ACC112 (cell line): Measurements from ENCODE around the gene ESAM.

Experiments
- H2AFZ ChIP-seq: fragments of 200-600 bp; sonication (generic); one replicate; pipeline ENCODE4 v1.6.0; 2017; ENCODE audit warnings: antibody characterized with exemption, low read length; ENCODE audit not compliant: unreplicated experiment
- H3K27ac ChIP-seq: fragments of 200-600 bp; sonication (generic); 2 replicates; pipeline ENCODE4 v1.5.1; 2014; ENCODE audit warnings: low read depth, mild to moderate bottlenecking, antibody characterized with exemption, low read length, moderate library complexity
- H3K27me3 ChIP-seq: fragments of 200-600 bp; sonication (generic); 2 replicates; pipeline ENCODE4 v1.6.1; 2014; ENCODE audit warnings: mild to moderate bottlenecking, antibody characterized with exemption, low read length, moderate library complexity, mixed read lengths; ENCODE audit not compliant: insufficient read depth
- H3K36me3 ChIP-seq: fragments of 200-600 bp; sonication (generic); 2 replicates; pipeline ENCODE4 v1.6.1; 2016; ENCODE audit warnings: mild to moderate bottlenecking, antibody characterized with exemption, low read length, moderate library complexity, mixed read lengths; ENCODE audit not compliant: insufficient read depth
- H3K4me1 ChIP-seq: fragments of 200-600 bp; sonication (generic); one replicate; pipeline ENCODE4 v1.6.1; 2016; ENCODE audit warnings: low read length, mixed read lengths; ENCODE audit not compliant: insufficient read depth, unreplicated experiment, control insufficient read depth
- H3K4me3 ChIP-seq: fragments of 200-600 bp; sonication (generic); 2 replicates; pipeline ENCODE4 v1.5.1; 2014; ENCODE audit warnings: mild to moderate bottlenecking, low read depth, low read length
- H3K79me2 ChIP-seq: fragments of 200-600 bp; sonication (generic); one replicate; pipeline ENCODE4 v1.6.0; 2016; ENCODE audit warnings: low read length; ENCODE audit not compliant: control insufficient read depth, unreplicated experiment, insufficient read depth

The ESAM gene

GRCh38 chr11:124712392-124712791 is 49.7 kb downstream of the ESAM start:
- Histone ChIP-seq H3K4me3 (no peak overlapping the region), H3K27me3 (peaks cover 3% of the 10 kb centered on the region; the same call in 1 of the 2 replicates), H3K79me2 (no peaks in the 10 kb centered on the region), H3K4me1 (peaks cover under 1% of the 10 kb centered on the region), H2AFZ (no peak overlapping the region), H3K27ac (no peak overlapping the region), H3K36me3 (no peaks in the 10 kb centered on the region)

- Histone ChIP-seq H3K4me1 (no peaks in the 10 kb centered on the region), H2AFZ (no peak overlapping the region), H3K36me3 (no peaks in the 10 kb centered on the region), H3K27ac (no peak overlapping the region), H3K4me3 (no peak overlapping the region), H3K79me2 (no peaks in the 10 kb centered on the region), H3K27me3 (peaks cover 15% of the 10 kb centered on the region)
Observed at GRCh38 chr11:124707829-124708228, 54.3 kb downstream of the ESAM start.
